Thyroid gland (tissue), 4 donors: Measurements from ENCODE around the gene MEDAG. TPM values are rescaled to one million over a fixed set of nuclear protein-coding genes. Genes with fewer than 3 reads are reported as not detected.

Experiments used
- DNase-seq, 2 donors: peaks; one replicate each; pipeline ENCODE4 v3.0.0-alpha.2; 2019
- H3K27ac ChIP-seq, 3 donors: fragments of 200-600 bp; sonication (generic); 1 replicate in 2 of 3; 2 replicates in 1 of 3; pipeline ENCODE4 v1.5.1; 2016 to 2019; ENCODE audit warnings: mild to moderate bottlenecking in 1 of 3, moderate library complexity in 1 of 3
- H3K27me3 ChIP-seq: fragments of 200-600 bp; sonication (generic); one replicate; pipeline ENCODE4 v1.5.1; 2019
- H3K36me3 ChIP-seq, 2 donors: fragments of 200-600 bp; sonication (generic); one replicate each; pipeline ENCODE4 v1.5.1; 2016 to 2019
- H3K4me1 ChIP-seq, 2 donors: fragments of 200-600 bp; sonication (generic); one replicate each; pipeline ENCODE4 v1.5.1; 2017 to 2019
- H3K4me3 ChIP-seq, 3 donors: fragments of 200-600 bp; sonication (generic); replicated peaks in 1 of 3; 1 replicate in 2 of 3; 2 replicates in 1 of 3; pipeline ENCODE4 v1.5.1; 2016; ENCODE audit warnings: mild to moderate bottlenecking in 1 of 3
- H3K9me3 ChIP-seq: fragments of 200-600 bp; sonication (generic); one replicate; pipeline ENCODE4 v1.5.1; 2017
- CTCF ChIP-seq, 6 experiments: fragments of 200-600 bp in 3 of 6; fragments of 450-650 bp in 3 of 6; sonication (generic) in 3 of 6; IDR thresholded peaks; one replicate each; pipeline ENCODE4 v1.5.1; 2016 to 2019; ENCODE audit warnings: antibody characterized with exemption in 6 of 6, mild to moderate bottlenecking in 2 of 6, inconsistent platforms in 1 of 6, moderate library complexity in 1 of 6
- POLR2A ChIP-seq, 2 donors: fragments of 450-650 bp; IDR thresholded peaks; one replicate each; pipeline ENCODE4 v1.6.1; 2017; ENCODE audit warnings: antibody characterized with exemption in 2 of 2, mild to moderate bottlenecking in 2 of 2, moderate library complexity in 1 of 2
- whole genome bisulfite sequencing, 2 donors: methylation state at CpG; one replicate each; pipeline ENCODE4 v1.1.5; 2017; 5-methylcytosine and 5-hydroxymethylcytosine counted together
- intact Hi-C: fragments of 100-400 bp; cut with DNase I; formaldehyde crosslinking; loops from one replicate; pipeline ENCODE4 v1.15.1; 2023
- total RNA-seq, 4 donors: library from RNA; depleted of rRNA; stranded (reverse); fragments of >200 nt; gene quantifications; one replicate each; pipeline ENCODE4 v1.2.3, GENCODE V29; 2016

MEDAG gene
- total RNA-seq, 4 donors from 2014 or later = 15.2 to 99.7 (median 46.0) TPM

- H3K4me1 ChIP-seq = no peaks in the 10 kb centered on the region
- H3K9me3 ChIP-seq = no peaks in the 10 kb centered on the region
- TF ChIP-seq POLR2A (IDR thresholded peaks at IDR 0.05) (no peak), CTCF (IDR thresholded peaks at IDR 0.05) (no peak)
- WGBS, 2 donors = 83 to 85% methylated on average over 19 of the region's 19 CpGs
- no peaks in the 10 kb centered on the region for H3K36me3 ChIP-seq
- intact Hi-C loops = no loop called here
- H3K4me3 ChIP-seq = no peak overlapping the region
- H3K27ac ChIP-seq = no peak overlapping the region
- DNase-seq = no peak
- no peaks in the 10 kb centered on the region for H3K27me3 ChIP-seq
These were observed 9.8 kb downstream of the MEDAG start for GRCh38 chr13:30915691-30916541.

GRCh38 chr13:30916991-30917390, 10.9 kb downstream of the MEDAG start:
- Histone ChIP-seq H3K4me1 (no peaks in the 10 kb centered on the region), H3K27ac (no peak overlapping the region), H3K36me3 (no peaks in the 10 kb centered on the region), H3K9me3 (no peaks in the 10 kb centered on the region), H3K4me3 (no peak overlapping the region), H3K27me3 (no peaks in the 10 kb centered on the region)
- intact Hi-C loops = no loop called here
- TF ChIP-seq POLR2A (IDR thresholded peaks at IDR 0.05) (no peak), CTCF (IDR thresholded peaks at IDR 0.05) (no peak)
- no peak for DNase-seq
- WGBS, 2 donors = 73 to 86% methylated on average over 6 of the region's 6 CpGs

- Histone ChIP-seq H3K9me3 (no peaks in the 10 kb centered on the region), H3K4me3 (no peak overlapping the region), H3K36me3 (no peaks in the 10 kb centered on the region), H3K27ac (no peak overlapping the region), H3K27me3 (no peaks in the 10 kb centered on the region), H3K4me1 (no peaks in the 10 kb centered on the region)
- no peak for DNase-seq
- WGBS, 2 donors = 80 to 82% methylated on average over 6 of the region's 6 CpGs
- intact Hi-C loops = no loop called here
- no peak for TF ChIP-seq CTCF (IDR thresholded peaks at IDR 0.05)
- TF ChIP-seq POLR2A (IDR thresholded peaks at IDR 0.05) = no peak
These were observed 12.8 kb downstream of the MEDAG start for GRCh38 chr13:30918662-30919405.

GRCh38 chr13:30920162-30920909, 14.3 kb downstream of the MEDAG start:
- intact Hi-C loops = no loop called here
- H3K27ac ChIP-seq = no peak overlapping the region
- H3K4me3 ChIP-seq = no peak overlapping the region
- no peak for TF ChIP-seq CTCF (IDR thresholded peaks at IDR 0.05)
- TF ChIP-seq POLR2A (IDR thresholded peaks at IDR 0.05) = no peak
- WGBS, 2 donors = 92 to 94% methylated on average over 5 of the region's 5 CpGs
- H3K4me1 ChIP-seq = no peaks in the 10 kb centered on the region
- no peak for DNase-seq
- H3K9me3 ChIP-seq = no peaks in the 10 kb centered on the region
- no peaks in the 10 kb centered on the region for H3K36me3 ChIP-seq
- no peaks in the 10 kb centered on the region for H3K27me3 ChIP-seq
